Neuronal stem cell (in vitro differentiated cells): ENCODE results near the gene MMP10.

Experiments
- DNase-seq: peaks from one replicate; pipeline ENCODE4 v3.0.0-alpha.2; 2013; ENCODE audit warnings: low spot score
- H2AFZ ChIP-seq: one replicate; pipeline ENCODE4 v1.6.1; 2013; ENCODE audit warnings: mild to moderate bottlenecking, low read length, inconsistent platforms
- H2AK5ac ChIP-seq: 2 replicates; pipeline ENCODE4 v1.6.1; 2013; ENCODE audit warnings: low read depth, mild to moderate bottlenecking, inconsistent platforms, low read length, moderate library complexity, mixed read lengths
- H2BK120ac ChIP-seq: 2 replicates; pipeline ENCODE4 v1.6.1; 2013; ENCODE audit warnings: low read depth, mild to moderate bottlenecking, inconsistent platforms, low read length, moderate library complexity, mixed read lengths
- H2BK12ac ChIP-seq: one replicate; pipeline ENCODE4 v1.6.1; 2013; ENCODE audit warnings: low read length, inconsistent platforms
- H2BK15ac ChIP-seq: 2 replicates; pipeline ENCODE4 v1.6.1; 2013; ENCODE audit warnings: mild to moderate bottlenecking, low read length, inconsistent platforms, mixed read lengths
- H2BK5ac ChIP-seq: one replicate; pipeline ENCODE4 v1.6.1; 2013; ENCODE audit warnings: inconsistent platforms, mild to moderate bottlenecking, low read length, moderate library complexity
- H3K14ac ChIP-seq: one replicate; pipeline ENCODE4 v1.6.1; 2013; ENCODE audit warnings: low read length, inconsistent platforms
- H3K18ac ChIP-seq: 2 replicates; pipeline ENCODE4 v1.6.1; 2013; ENCODE audit warnings: low read length, inconsistent platforms
- H3K23ac ChIP-seq: 2 replicates; pipeline ENCODE4 v1.6.1; 2013; ENCODE audit warnings: low read depth, mild to moderate bottlenecking, mixed read lengths, low read length, inconsistent platforms; ENCODE audit not compliant: poor library complexity
- H3K27ac ChIP-seq: replicated peaks from 3 replicates; pipeline ENCODE4 v1.5.1; 2013; ENCODE audit warnings: low read length, inconsistent platforms
- H3K27me3 ChIP-seq, 3 experiments: 2 replicates each; pipeline ENCODE4 v1.6.1; 2013; ENCODE audit warnings: low read length in 3 of 3, mild to moderate bottlenecking in 2 of 3, inconsistent platforms in 1 of 3, low read depth in 1 of 3, mixed read lengths in 1 of 3, moderate library complexity in 1 of 3; ENCODE audit not compliant: control insufficient read depth in 3 of 3, insufficient read depth in 3 of 3
- H3K36me3 ChIP-seq, 2 donors: replicated peaks in 1 of 2; 2 replicates each; pipeline ENCODE4 v1.6.1; 2013; ENCODE audit warnings: low read length in 2 of 2; ENCODE audit not compliant: control insufficient read depth in 2 of 2, insufficient read depth in 2 of 2
- H3K4ac ChIP-seq: 2 replicates; pipeline ENCODE4 v1.6.1; 2013; ENCODE audit warnings: inconsistent platforms, mild to moderate bottlenecking, low read length, moderate library complexity
- H3K4me1 ChIP-seq, 2 donors: 1 replicate in 1 of 2; 2 replicates in 1 of 2; pipeline ENCODE4 v1.6.1; 2013; ENCODE audit warnings: low read length in 2 of 2, low read depth in 1 of 2; ENCODE audit not compliant: control insufficient read depth in 2 of 2, insufficient read depth in 1 of 2
- H3K4me2 ChIP-seq: one replicate; pipeline ENCODE4 v1.6.1; 2013; ENCODE audit warnings: mild to moderate bottlenecking, low read length, inconsistent platforms; ENCODE audit not compliant: insufficient read depth, poor library complexity, severe bottlenecking
- H3K4me3 ChIP-seq, 2 donors: 2 replicates each; pipeline ENCODE4 v1.5.1; 2013; ENCODE audit warnings: low read length in 2 of 2, mild to moderate bottlenecking in 2 of 2, inconsistent platforms in 1 of 2, moderate library complexity in 1 of 2
- H3K79me1 ChIP-seq: one replicate; pipeline ENCODE4 v1.6.1; 2013; ENCODE audit warnings: low read depth, mild to moderate bottlenecking, inconsistent platforms, low read length, moderate library complexity
- H3K9ac ChIP-seq: one replicate; pipeline ENCODE4 v1.6.1; 2013; ENCODE audit warnings: mild to moderate bottlenecking, low read depth, low read length, inconsistent platforms; ENCODE audit not compliant: poor library complexity
- H3K9me3 ChIP-seq, 2 donors: replicated peaks in 1 of 2; 2 replicates each; pipeline versions ENCODE3 to v1.6.1; 2013; ENCODE audit warnings: low read length in 2 of 2, mild to moderate bottlenecking in 2 of 2, inconsistent platforms in 1 of 2, low read depth in 1 of 2, mixed read lengths in 1 of 2, moderate library complexity in 1 of 2; ENCODE audit not compliant: control insufficient read depth in 2 of 2, insufficient read depth in 1 of 2
- H4K8ac ChIP-seq: one replicate; pipeline ENCODE4 v1.6.1; 2013; ENCODE audit warnings: low read depth, mild to moderate bottlenecking, inconsistent platforms, low read length, moderate library complexity
- H4K91ac ChIP-seq: one replicate; pipeline ENCODE4 v1.6.1; 2013; ENCODE audit warnings: low read length, low read depth, mild to moderate bottlenecking, inconsistent platforms; ENCODE audit not compliant: poor library complexity
- WGBS, 2 donors: extraction: QIAGEN DNeasy Blood & Tissue Kit; methylation state at CpG; one replicate each; pipeline ENCODE4 v1.1.7; 2013; ENCODE audit warnings: missing lambda C conversion rate in 2 of 2, mixed read lengths in 1 of 2; ENCODE audit not compliant: insufficient read length in 2 of 2, insufficient replicate concordance in 1 of 2; ENCODE audit errors: extremely low coverage in 2 of 2; 5-methylcytosine and 5-hydroxymethylcytosine counted together

The MMP10 gene

GRCh38 chr11:102729849-102730815 is 50.3 kb downstream of the MMP10 start:
- Histone ChIP-seq H2BK15ac (no peak overlapping the region), H3K18ac (no peak overlapping the region), H2BK12ac (no peak overlapping the region), H2AFZ (peak overlapping the region; percentile 27), H4K8ac (no peak overlapping the region), H3K36me3 (peaks cover 0 to 2% of the 10 kb centered on the region in 2 donors), H3K27me3 (no peaks in the 10 kb centered on the region), H3K4ac (no peak overlapping the region), H3K14ac (peak overlapping the region; percentile 94), H3K9ac (no peak overlapping the region), H3K79me1 (peaks cover 3% of the 10 kb centered on the region), H2AK5ac (no peak overlapping the region), H2BK5ac (no peak overlapping the region), H3K4me1 (peaks cover 0 to 1% of the 10 kb centered on the region in 2 donors), H4K91ac (no peak overlapping the region), H2BK120ac (no peak overlapping the region), H3K4me2 (no peak overlapping the region), H3K27ac (no peak overlapping the region), H3K4me3 (no peak overlapping the region), H3K23ac (no peak overlapping the region), H3K9me3 (peaks cover 0 to 2% of the 10 kb centered on the region in 2 donors)
- DNase-seq = no peak
- 100% methylated on average over 1 of the region's 9 CpGs; no CpG with 5 or more reads in 1 of the 2 donors for WGBS, 2 donors

- no peak overlapping the region for H2BK12ac ChIP-seq
- no peak overlapping the region for H3K4me3 ChIP-seq
- H3K4ac ChIP-seq = no peak overlapping the region
- peaks cover 0 to 2% of the 10 kb centered on the region in 2 donors for H3K36me3 ChIP-seq
- no peak overlapping the region for H4K91ac ChIP-seq
- H3K4me1 ChIP-seq = peaks cover 0 to 1% of the 10 kb centered on the region in 2 donors
- H2AFZ ChIP-seq = no peak overlapping the region
- H3K18ac ChIP-seq = no peak overlapping the region
- no peak overlapping the region for H3K23ac ChIP-seq
- no peak overlapping the region for H3K9ac ChIP-seq
- H3K9me3 ChIP-seq = peaks cover 0 to 2% of the 10 kb centered on the region in 2 donors
- WGBS, 2 donors = no CpG with 5 or more reads among the region's 2 CpGs
- H3K27me3 ChIP-seq = no peaks in the 10 kb centered on the region
- H4K8ac ChIP-seq = no peak overlapping the region
- peaks cover 3% of the 10 kb centered on the region for H3K79me1 ChIP-seq
- H2BK120ac ChIP-seq = no peak overlapping the region
- no peak overlapping the region for H3K14ac ChIP-seq
- no peak overlapping the region for H2AK5ac ChIP-seq
- DNase-seq = no peak
- H2BK15ac ChIP-seq = no peak overlapping the region
- H2BK5ac ChIP-seq = no peak overlapping the region
- H3K4me2 ChIP-seq = no peak overlapping the region
- no peak overlapping the region for H3K27ac ChIP-seq
Observed at GRCh38 chr11:102727890-102728289, 52.5 kb downstream of the MMP10 start.

DNA sequence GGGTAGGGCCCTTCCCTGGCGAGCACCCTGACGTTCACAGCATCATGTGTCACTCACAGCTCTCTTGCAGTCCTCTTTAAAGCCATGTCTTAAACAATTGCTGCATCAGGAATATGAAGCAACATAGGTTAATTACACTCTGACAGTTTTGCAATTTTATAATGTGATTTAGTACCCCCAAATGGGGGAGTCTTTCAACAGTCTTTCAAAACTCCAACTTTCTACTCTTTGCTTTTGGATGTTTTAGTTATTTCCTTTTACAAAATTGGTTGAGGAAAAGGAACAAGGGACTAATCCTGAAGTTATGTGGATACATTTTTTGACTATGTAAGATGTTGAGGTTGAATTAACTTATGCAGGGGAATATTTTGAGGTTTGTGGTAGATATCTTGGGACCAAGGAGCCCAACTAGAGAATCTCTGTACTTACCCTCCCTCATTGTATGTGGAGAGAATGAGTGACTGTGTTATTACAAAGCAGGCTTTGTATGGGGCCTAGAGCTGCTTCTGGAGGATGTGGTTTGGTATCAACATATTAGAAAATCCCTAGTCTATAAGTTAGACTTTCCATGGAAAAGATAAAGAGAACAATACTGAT is 55.4 kb downstream of the MMP10 start, which contains the start of gene MMP8:
Gene MMP8, minus strand, starts transcription at position 51 of the 597 bp plus-strand sequence. CDS start 99 bp downstream, outside the sequence.
- no peaks in the 10 kb centered on the region for H3K79me1 ChIP-seq
- H2BK15ac ChIP-seq = no peak within 1 kb of the TSS
- H4K8ac ChIP-seq = no peak within 1 kb of the TSS
- no peak within 1 kb of the TSS for H3K9ac ChIP-seq
- H2BK12ac ChIP-seq = no peak within 1 kb of the TSS
- H3K14ac ChIP-seq = no peak within 1 kb of the TSS
- no peaks in the 10 kb centered on the region for H3K27me3 ChIP-seq
- no peak within 1 kb of the TSS for H3K18ac ChIP-seq
- no peaks in the 10 kb centered on the region for H3K9me3 ChIP-seq
- H3K27ac ChIP-seq = no peak within 1 kb of the TSS
- no peak within 1 kb of the TSS for H4K91ac ChIP-seq
- no peaks in the 10 kb centered on the region for H3K4me1 ChIP-seq
- no peak for DNase-seq
- no peak within 1 kb of the TSS for H3K4ac ChIP-seq
- H3K4me2 ChIP-seq = no peak within 1 kb of the TSS
- H3K4me3 ChIP-seq = no peak within 1 kb of the TSS
- no peak within 1 kb of the TSS for H3K23ac ChIP-seq
- H2BK5ac ChIP-seq = no peak within 1 kb of the TSS
- no peak within 1 kb of the TSS for H2BK120ac ChIP-seq
- H2AK5ac ChIP-seq = no peak within 1 kb of the TSS
- no CpG with 5 or more reads among the region's 2 CpGs for WGBS, 2 donors
- H3K36me3 ChIP-seq = no peaks in the 10 kb centered on the region
- no peak within 1 kb of the TSS for H2AFZ ChIP-seq

DNA sequence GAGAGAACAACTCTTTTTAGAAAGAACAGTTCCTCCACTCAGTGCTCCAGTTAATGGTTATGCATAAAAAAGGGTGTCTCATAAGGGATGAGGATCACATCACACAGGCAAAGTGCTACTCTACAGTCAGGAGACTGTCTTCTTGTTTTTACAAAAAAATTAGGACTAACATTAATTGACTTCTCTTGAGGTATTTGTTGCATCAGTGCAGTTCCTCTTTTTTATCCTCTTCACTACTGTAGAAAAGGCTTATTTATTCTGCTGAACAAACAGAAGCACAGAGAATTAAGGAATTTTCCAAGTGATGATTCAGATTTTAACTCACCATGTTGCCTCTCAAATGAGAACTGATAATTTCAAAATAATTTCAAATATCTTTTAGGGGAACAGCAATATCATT is 57.6 kb downstream of the MMP10 start:
- Histone ChIP-seq H3K4me2 (no peak overlapping the region), H3K14ac (no peak overlapping the region), H3K4me1 (no peaks in the 10 kb centered on the region), H2BK15ac (no peak overlapping the region), H3K27ac (no peak overlapping the region), H3K18ac (no peak overlapping the region), H3K36me3 (no peaks in the 10 kb centered on the region), H3K9me3 (no peaks in the 10 kb centered on the region), H3K9ac (no peak overlapping the region), H3K4ac (no peak overlapping the region), H3K79me1 (no peaks in the 10 kb centered on the region), H2AK5ac (no peak overlapping the region), H3K27me3 (no peaks in the 10 kb centered on the region), H4K8ac (no peak overlapping the region), H2AFZ (no peak overlapping the region), H2BK5ac (no peak overlapping the region), H2BK120ac (no peak overlapping the region), H3K4me3 (no peak overlapping the region), H3K23ac (no peak overlapping the region), H2BK12ac (no peak overlapping the region), H4K91ac (no peak overlapping the region)
- DNase-seq = no peak
